ENCODE results near the gene FAAP20.

The FAAP20 gene

GRCh38 chr1:2212532-2213491, 18.2 kb upstream of the FAAP20 start:
- DNase-seq, result peak; percentile 93

DNA sequence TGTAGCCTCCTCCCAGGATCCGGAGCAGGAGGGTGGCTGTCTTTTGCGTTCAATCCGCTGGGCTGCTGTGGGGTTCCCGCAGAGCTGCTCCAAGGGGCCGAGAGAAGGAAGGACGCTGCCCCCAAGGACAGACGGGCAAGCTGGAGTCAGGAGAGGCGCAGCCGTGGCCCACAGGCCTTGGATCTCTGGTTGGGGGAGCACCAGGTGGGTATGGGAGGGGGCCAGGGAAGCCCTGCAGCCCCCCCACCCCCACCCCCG, 17.6 kb upstream of the FAAP20 start:
- DNase-seq, result no peak

GRCh38 chr1:2210786-2211185, 16.2 kb upstream of the FAAP20 start:
- DNase-seq, result peak; percentile 35

DNA sequence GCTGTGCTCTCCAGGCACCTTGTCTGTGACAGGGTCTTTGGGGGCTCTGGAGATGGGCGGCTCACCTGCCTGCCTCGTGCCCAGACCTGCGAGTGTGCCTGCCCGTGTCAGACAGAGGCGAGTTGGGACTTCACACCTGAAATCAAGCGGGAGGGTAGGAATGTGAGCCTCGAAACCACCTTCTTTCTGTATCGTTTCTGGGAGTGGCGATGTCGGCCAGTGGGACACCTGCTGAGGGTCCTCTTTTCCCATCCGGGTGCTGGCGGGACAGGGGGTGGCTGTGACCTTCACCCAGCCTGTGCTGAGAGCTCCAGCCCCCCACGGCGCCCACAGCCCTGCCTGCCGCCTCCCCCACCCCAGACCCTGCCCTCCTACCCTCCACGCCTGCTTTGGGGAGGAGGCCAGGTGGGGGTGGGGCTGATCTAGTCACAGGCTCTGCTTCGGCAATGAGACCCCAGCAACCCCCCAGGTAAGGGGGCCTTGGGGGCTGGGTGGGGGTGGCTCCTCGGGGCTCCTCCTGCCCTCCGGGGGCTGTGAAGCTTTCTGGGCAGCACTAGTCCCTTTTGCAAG, 15.6 kb upstream of the FAAP20 start:
- no peak for DNase-seq

GRCh38 chr1:2209400-2210083, 15.0 kb upstream of the FAAP20 start:
- peak; percentile 68 for DNase-seq

GRCh38 chr1:2208309-2209239, 14.0 kb upstream of the FAAP20 start:
- DNase-seq, result peak; percentile 79

- DNase-seq, result no peak
These were observed 12.4 kb upstream of the FAAP20 start for GRCh38 chr1:2206813-2207487.

- peak; percentile 89 for DNase-seq
These were observed 10.8 kb upstream of the FAAP20 start for GRCh38 chr1:2205191-2205952.

- peak; percentile 80 for DNase-seq
These were observed 10.0 kb upstream of the FAAP20 start for GRCh38 chr1:2204415-2205190.

- DNase-seq, result no peak
These were observed 9.3 kb upstream of the FAAP20 start for GRCh38 chr1:2203671-2204414.

DNA sequence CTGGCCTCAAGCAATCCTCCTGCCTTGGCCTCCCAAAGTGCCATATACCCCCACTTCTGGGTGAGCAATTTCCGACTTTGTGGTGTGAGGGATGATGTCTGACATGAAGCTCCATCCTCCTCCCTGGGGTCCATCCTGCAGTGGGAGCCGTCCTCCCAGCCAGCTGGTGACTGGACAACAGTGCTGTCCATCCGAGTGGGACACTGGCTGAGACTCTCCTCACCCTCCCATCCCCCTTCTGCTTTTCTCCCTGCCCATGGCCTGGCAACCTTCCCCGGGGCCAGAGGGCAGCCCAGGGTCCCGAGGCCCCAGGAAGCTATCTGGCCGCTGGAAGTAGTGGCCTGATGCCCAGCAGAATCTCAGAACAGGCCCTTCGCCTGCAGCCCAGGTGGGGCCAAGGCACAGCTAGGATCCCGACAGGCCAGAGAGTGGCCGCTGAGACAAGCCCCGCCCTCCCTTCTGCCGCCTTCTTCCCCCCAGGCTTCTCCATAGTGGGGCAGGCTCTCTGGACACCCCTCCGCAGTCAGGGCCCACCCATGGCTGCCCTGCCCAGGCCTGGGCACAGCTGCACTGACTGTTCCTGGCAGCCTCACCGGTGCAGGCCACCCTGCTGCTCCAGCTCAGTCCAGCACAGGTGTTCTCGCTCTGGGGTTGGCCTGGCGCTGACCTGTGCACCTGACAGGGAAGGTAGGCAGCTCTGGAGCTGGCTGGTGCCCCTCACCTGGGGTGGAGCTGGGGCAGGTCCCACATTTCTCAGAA, 8.4 kb upstream of the FAAP20 start:
- no peak for DNase-seq

DNA sequence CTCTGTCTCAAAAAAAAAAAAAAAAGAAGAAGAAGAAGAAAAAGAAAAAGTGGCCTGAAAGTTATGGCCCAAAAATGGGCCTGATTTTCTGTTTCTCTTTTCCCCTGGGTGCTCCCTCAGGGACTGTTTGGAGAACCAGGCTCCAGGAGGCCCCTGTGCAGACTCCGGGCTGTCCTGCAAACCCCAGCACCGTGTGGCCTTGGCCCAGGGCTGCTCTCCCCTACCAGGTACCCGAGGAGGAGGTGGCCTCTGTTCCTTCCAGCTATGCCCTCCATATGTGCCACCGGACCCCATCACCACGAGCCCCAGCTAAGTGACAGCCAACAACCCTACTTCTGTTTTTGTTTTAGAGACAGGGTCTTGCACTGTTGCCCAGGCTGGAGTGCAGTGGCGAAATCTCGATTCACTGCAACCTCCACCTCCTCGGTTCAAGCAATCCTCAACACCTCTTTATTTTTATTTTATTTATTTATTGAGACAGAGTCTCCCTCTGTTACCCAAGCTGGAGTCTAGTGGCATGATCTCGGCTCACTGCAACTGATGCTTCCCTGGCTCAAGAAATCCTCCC, 7.5 kb upstream of the FAAP20 start:
- no peak for DNase-seq

DNA sequence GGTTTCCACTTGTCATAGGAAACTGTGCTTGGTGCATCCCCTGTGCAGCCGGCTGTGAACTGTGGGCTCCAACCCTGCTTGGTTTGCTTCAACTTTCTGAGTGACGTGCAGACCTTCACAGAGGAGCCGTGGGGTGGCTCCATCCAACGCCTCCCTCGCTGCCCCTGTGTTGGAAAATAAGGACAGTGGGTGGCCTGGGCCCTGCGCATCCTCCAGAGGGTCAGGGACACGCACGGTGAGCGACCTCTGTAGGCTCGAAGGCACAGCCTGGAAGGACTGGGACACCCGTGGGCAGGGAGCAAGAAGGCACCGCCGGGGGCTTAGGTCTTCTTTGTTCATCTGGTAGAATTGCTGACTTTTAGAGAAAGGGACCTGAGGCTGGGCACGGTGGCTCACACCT, 6.5 kb upstream of the FAAP20 start:
- no peak for DNase-seq

- DNase-seq, result no peak
These were observed 5.9 kb upstream of the FAAP20 start for GRCh38 chr1:2200308-2200943.

GRCh38 chr1:2199042-2199810, 4.7 kb upstream of the FAAP20 start:
- peak; percentile 72 for DNase-seq

DNA sequence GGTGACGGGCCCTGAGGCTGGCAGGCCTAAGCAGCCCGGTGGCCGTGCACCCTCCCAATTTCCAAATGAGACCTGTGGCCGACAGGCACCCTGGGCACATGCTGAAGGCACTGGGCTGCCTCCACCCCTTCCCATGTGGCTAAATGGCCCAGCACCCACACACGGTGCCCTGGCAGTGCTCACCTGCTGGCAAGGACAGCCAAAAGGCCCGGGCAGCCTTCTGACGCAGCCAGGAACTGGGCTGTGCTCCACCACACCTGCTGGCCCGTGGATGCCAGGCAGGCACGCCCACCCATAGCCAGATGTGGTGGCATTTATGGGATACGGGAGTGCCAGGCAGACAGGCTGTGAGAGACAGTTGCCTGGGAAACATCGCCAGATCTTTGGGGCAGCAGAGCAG, 4.0 kb upstream of the FAAP20 start:
- DNase-seq, result no peak

DNA sequence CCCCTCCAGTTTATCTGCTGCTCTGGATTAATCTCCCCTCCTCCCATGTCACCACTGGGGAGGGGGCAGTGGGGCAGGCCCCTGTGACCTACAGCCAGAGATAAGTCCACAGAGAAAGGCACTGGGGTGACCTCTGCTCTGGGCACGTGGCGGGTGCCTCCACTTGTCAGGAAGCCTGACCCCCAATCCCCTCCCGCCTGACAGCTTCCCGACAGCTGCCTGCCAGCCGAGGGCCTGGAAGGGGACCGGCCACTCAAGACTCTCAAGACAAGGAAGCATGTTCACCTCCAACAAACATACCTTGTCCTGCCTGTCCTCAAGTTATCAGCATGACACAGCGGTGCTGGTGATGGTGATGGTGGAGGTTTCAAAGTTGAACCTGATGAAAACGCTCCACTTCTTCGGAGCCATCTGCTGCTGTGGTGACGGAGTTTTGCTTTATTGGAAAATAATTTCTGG, 3.2 kb upstream of the FAAP20 start:
- DNase-seq, result no peak

All from right kidney (tissue), 1 donor.